Activated effector memory CD4-positive, alpha-beta T cell treated with anti-CD3 and anti-CD28 coated beads, Interleukin-2, amount 50 U/mL, for 16 hours (primary cell): ENCODE measurements around the gene GRN.

Experiments
- DNase-seq: peaks from one replicate; pipeline ENCODE4 v3.0.0-alpha.2; 2020

Gene GRN

DNA sequence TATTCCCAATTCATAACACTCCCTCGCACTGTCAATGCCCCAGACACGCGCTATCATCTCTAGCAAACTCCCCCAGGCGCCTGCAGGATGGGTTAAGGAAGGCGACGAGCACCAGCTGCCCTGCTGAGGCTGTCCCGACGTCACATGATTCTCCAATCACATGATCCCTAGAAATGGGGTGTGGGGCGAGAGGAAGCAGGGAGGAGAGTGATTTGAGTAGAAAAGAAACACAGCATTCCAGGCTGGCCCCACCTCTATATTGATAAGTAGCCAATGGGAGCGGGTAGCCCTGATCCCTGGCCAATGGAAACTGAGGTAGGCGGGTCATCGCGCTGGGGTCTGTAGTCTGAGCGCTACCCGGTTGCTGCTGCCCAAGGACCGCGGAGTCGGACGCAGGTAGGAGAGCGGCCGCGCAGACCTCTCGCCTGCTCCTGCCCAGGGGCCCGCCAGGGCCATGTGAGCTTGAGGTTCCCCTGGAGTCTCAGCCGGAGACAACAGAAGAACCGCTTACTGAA, at the start of gene GRN:
GRN (plus strand) TSS at position 364 of the 515 bp plus-strand sequence. CDS start 3,863 bp downstream, outside the sequence.
- DNase-seq: peak; percentile 94

DNA sequence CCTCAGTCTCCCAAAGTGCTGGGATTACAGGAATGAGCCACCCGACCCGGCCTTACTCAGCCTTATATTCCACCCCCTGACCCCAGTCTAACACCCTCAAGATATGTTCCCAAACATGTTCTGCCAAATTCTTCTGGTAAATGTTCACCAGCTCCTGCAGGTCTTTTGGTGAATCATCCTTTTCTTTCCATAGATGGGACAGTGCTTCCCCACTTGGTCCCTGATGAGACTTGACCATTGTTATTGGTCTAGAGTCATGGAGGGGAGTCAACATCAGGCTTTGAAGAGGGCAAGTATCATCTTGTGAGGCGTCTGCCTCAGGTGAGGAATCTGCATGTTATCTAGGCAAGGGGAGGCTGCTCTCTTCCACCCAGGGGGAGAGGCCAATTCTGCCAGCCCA, 47.1 kb upstream of the GRN start:
- DNase-seq: no peak

DNA sequence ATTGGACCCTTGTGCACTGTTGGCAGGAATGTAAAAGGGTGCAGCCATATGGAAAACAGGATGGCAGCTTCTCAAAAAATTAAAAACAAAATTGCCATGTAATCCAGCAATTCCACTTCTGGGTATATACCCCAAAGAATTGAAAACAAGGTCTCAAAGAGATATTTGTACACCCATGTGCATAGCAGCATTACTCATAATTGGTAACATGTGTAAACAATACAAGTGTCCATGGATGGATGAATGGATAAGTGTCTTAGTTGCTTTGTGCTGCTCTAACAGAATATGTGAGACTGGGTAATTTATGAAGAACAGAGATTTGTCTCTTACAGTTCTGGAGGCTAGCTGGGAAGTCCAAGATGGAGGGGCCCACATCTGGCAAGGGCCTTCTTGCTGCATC, 40.5 kb upstream of the GRN start:
- no peak for DNase-seq

DNA sequence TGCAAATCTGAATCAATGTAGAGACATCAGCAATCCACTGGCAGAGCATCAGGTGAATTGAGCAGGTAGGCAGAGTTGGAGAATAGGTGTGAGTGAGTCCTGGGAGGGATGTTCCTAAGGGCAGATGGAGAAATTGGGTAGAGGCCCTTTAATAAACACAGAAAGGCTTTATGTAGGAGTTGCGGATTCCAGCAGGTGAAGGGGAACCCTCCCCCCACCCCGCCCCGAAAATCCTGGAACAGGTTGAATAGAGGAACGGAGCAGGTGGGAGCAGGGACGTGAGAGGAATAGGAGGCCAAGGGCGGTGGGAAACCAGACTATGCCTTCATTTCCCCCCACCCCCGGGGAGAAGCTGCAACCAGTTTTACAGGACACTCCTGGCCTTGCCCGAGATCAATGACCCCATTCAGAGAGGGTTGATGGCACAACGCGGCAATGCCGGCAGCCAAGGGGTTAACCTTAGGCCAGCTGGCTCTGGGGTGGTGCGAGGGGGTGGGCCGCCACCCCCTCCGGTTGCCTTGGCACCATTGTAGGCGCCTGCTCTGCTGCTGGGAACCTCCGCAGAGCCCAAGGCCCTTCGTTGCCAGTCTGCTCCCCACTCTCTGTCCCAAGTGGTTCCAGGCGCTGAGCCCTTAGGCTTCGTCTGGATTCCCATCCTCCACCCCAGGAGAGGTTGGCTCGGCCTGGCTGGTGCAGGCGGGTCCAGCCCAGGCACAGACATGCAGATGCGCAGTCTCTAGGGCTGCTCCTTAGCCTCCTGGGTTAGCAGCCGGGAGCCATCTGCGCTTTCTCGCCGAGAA, 37.5 kb upstream of the GRN start:
- DNase-seq: no peak

DNA sequence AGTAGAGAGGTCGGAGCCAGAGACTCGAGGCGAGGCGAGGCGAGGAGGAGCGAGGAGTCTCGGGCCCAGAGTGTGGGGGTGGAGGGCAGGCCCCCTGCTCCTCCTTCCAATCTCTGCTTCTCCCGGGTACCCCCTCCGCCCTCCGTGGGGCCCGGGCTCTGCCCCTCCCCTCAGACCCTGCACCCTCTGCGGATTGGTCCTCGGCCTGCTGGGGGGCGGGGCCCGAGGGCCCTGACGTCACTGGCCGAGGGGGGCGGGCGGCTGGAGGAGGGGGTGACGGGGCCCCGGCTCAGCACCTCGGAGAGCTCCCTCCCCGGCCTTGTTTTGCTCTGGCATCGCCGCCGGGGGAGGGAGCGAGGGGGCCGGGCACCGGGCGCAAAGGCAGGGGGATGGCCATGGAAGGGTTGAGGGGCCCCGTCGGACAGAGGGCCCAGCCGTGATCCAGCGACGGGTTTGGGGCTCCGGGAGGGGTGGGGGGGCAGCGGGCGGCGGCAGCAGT, 36.7 kb upstream of the GRN start, which contains the start of gene RUNDC3A:
RUNDC3A (plus strand) TSS at position 282 of the 499 bp plus-strand sequence. CDS start 232 bp downstream, outside the sequence.
- peak; percentile 94 for DNase-seq

DNA sequence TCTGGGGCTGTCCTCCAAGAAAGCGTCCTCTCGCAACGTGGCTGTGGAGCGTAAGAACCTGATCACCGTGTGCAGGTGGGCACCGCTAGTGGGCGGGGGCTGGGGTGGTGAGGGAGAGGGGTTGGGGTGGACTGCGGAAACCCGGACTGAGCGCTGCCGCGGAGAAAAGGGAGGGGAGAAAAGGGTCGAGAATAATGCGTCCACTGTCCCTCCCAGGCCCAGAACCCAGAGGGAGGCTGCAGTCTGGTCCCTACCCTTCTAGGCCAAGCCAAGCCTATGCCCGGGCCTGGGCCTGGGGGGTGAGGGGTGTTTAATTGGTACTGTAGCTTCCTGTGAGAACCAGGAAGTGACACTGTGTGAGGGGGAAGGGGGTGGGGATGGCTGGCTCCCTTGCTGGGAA, 36.2 kb upstream of the GRN start:
- DNase-seq: no peak

DNA sequence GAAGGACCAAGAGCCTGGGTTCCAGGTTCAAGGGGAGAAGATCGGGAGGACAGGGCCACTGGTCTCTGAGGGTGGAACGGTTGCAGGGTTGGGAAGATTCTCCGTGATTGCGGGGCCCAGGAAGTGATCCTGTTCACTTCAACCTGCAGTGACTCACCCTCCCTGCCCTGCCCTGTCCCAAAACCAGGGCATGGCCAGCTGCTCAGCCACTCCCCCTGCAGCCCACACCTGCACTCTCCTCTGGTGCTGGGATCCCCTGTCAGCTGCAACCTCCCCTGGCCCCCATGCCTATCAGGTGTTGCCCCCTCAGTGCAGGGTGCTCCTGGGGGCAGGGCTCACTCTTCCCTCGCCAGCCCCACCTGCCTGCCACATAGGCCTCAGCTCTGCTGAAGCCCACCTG, 35.6 kb upstream of the GRN start:
- DNase-seq: no peak

DNA sequence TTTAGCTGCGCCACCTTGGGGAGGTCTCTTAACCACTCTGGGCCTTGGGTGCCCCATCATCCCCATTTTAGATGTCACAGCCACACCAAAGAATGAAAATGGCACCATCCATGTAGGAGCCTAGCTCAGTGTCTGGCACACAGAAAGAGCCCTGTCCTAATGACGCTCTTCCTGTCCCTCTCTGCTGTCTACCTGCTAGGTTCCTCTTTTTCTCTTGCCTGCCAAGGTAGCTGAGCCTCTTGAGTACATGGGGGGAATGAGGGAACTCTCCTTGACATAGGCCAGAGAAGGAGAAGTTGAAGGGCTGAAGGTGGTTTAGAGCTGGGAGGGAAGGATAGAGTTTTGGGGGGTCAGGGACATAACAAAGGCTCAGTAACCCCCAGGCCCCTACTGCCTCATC, 34.9 kb upstream of the GRN start:
- no peak for DNase-seq

DNA sequence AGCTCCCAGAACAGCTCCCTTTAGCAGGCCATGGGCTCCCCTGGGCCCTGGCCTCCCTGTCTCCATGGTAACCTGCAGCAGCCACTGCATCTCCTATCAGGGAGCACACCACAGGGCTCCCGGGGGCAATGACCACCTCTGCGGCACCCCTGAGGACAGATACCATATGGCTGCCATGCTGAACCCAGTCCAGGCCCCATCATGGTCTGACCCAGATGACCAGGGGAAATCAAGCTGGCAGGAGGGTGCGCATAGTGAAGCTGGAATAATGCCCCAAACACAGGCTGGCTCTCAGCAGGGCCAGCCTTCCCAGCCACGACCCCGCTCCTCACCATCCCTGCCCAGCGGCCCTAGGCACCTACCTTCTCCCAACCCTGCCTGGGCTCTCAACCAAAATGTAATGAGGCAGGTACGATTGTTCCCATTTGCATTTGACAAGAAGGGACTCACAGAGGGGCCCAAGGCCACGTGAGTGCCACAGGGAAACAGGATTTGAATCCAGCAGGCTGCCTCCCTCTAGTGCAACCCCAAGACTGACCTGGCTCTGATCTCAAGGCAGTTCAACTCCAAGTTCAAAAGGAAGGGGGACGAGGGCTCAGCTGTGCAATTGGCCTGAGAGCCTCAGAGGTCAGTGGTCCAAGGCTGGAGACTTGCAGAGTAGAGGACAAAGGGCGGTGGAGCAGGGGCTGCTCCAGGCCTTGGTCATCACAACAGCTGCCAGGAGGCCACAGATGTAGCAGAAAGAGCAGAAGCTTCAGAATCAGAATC, 34.3 kb upstream of the GRN start:
- DNase-seq: no peak

DNA sequence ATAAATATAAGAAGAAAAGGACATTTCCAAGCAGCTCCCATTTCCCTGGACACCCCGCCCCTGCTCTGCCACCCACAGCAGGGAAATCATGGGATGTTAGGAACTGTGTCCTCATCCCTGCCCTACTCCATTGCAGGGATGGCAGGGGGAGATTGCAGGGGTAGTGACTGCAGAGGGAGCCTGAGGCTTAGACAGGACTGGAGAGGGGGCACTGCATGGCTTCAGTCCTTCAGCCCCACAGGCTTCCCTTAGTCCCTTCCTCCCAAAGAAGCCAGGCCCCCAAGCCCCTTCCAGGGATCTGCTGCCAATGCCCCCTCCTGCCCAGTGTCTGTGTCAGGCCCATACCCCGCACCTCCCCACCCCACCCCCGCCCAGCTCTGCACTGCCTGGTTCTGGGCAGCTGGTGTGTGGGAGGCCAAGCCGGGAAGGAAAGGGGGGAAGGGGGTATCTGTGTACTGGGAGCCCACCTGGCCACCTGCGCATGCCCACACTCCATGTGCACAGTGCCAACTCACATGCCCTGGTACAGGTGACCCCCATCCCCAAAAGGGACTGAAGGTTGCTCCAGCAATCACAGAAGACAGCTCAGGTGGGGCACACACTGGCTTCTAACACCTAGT, 33.4 kb upstream of the GRN start:
- no peak for DNase-seq

DNA sequence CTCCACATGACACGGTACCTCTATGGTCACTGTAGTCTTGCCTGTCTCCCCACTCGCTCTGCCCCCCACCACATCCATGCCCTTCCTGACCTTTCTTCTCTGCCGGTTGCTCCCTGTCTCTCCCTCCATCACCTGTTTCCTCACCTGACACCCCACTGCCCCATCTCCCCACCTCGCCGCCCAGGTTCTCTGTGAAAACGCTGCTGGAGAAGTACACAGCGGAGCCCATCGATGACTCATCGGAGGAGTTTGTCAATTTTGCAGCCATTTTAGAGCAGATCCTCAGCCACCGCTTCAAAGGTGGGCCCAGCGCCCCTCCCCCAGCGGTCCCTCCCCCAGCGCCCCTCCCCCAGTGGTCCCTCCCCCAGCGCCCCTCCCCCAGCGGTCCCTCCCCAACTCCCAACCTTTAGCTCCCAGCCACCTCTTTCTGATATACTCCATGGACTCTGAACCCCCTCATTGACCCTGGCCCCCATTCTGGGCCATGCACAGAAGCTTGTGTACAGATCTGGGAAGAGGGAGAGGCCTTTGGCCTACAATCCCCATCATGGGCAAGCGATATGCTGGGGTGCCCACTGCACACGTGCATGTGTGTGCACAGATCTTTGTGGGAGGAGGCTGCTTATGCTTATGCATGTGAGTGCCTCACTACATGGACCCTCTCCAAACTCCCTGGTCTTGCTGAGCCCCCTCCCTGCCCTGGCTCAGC, 32.6 kb upstream of the GRN start:
- no peak for DNase-seq

DNA sequence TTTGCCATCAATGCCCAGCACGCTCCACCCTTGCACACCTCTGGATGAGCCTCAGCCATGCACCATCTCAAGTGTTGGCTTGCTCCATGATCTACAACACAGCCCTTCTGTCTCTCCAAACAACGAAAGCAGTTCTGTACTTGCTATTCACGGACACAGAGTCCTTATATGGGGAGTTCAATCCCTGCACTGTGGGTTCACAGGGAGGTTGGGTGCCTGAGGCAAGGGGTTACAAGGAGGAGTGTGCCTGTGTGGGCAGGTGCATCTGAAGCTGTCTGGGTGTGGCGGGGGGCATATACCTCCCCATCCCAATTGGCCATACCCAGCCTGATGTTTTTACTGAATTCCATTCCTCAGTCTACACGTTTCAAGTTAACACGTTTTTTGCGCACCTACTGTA, 31.1 kb upstream of the GRN start:
- no peak for DNase-seq

DNA sequence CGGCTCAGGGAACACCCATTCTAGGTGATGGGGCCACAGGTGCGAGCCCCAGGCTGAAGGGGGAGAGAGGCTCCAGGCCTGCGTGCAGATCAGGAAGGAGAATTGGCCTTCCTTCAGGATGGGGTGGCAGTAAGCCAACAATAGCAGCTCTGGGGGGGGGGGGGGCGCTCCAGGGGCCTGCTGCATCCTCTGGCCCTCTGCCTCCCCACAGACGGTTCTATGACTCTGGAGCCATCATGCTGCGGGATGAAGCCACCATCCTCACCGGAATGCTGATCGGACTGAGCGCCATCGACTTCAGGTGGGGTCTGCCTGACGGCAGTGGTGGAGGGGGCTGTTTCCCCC, 30.6 kb upstream of the GRN start:
- no peak for DNase-seq

DNA sequence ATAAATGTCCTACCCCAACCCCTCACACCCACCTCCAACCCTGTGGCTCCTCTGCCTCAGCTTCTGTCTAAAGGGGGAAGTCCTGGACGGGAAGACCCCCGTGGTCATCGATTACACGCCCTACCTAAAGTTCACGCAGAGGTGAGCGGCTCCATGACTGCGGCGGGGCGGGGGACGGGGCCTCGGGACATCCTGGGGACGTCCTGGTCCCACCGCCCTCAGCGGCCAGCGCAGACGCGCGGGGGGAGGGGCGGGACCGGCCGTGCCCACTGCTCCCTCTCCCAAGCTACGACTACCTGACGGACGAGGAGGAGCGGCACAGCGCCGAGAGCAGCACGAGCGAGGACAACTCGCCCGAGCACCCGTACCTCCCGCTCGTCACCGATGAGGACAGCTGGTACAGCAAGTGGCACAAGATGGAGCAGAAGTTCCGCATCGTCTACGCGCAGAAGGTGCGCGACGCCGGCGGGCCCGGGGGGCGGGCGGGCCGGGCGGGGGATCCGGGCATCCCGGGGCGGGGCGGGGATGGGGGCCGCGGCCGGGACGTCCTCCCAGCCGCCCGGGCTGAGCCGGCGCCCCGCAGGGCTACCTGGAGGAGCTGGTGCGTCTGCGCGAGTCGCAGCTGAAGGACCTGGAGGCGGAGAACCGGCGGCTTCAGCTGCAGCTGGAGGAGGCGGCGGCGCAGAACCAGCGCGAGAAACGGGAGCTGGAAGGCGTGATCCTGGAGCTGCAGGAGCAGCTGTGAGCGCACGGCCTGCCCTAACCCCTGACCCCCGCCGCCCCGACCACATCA, 30.0 kb upstream of the GRN start:
- peak; percentile 78 for DNase-seq

DNA sequence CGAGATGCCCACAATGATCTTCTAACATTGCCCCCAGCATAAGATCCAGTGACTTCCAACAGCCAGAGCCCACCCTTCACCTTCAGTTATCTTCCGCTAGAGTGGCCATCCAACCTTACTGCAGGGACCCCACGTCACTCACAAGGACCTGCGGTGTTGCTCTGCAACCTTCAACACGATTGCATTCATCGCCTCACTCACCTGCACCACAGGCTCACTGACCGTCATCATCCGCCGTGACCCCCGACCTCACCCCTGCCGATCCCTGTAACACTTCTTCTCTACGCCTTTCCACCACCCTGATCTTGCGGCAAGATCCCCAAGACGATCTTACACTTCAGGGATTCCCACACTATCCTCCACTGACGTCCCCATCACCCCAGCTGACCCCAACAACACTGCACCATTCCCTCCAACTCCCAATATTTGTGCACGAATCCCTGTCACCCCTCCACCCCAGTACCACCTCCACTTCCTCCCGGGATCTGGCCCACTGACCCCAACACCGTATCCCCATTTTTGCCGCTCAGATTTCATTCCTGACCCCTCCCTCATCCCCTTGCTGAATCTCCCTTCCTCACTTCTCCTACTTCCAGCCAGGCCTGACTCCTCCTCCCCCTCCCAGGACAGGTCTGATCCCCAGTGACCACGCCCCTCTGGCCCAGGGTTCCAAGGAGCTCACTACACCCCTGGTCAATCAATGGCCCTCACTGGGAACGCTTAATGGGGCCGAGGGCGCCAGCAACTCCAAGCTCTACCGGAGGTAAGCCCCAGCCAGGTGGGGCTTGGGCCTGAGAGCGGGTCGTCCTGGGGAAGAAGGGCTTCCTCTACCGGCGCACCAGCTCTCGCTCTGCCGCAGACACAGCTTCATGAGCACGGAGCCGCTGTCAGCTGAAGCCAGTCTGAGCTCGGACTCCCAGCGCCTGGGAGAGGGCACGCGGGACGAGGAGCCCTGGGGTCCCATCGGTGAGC, 29.1 kb upstream of the GRN start:
- DNase-seq: no peak

DNA sequence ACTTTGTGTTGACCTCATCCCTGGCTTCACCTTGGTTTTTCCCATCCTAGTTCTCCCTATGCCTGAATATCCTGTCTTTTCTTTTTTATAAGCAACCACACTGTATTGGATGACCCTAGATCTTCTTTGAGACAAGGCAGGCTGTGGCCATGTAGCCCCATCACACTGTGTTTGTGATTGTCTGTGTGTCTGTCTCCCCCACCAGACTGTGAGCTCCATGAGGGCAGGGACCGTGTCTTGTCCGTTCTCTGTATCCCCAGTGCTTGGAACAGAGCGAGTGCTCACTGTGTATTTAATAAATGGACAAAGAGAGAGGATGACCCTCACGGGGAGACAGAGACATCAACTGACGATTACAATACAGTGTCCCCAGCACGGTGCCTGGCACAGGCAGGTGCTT, 27.6 kb upstream of the GRN start:
- DNase-seq: no peak

DNA sequence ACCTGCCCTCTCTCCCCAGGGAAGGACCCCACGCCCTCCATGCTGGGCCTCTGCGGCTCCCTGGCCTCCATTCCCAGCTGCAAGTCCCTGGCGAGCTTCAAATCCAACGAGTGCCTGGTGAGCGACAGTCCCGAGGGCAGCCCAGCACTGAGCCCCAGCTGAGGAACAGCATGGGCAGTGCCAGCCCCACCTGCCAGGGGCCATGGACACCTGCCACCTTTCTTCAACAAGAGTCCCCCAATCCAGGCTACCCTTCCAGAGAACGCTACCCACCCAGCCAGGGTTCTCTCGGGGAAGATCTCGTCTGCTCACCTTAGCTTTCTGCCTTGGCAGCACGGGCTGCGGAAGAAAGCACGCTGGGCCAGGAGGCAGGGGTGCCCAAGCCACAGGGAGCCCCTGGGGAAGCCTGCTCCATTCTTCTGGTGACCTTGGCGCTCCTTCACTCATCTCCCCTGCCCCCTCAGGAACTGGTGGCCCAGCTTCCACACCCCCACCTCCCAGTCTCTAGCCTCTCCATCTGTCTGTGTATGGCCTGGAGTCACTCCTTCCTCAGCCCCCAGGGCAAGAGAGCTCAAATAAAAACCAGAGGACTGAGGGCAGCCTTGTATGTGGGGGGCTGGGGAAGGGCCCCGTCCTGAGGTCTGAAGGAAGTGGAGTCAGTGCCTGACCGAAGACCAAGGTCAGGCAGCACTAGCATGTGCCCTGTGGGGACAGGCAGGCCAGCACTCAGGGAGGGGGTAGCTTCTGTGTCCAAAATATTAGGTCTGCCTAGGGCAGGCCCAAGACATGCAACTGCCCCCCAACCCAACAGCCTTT, 26.8 kb upstream of the GRN start:
- no peak for DNase-seq

DNA sequence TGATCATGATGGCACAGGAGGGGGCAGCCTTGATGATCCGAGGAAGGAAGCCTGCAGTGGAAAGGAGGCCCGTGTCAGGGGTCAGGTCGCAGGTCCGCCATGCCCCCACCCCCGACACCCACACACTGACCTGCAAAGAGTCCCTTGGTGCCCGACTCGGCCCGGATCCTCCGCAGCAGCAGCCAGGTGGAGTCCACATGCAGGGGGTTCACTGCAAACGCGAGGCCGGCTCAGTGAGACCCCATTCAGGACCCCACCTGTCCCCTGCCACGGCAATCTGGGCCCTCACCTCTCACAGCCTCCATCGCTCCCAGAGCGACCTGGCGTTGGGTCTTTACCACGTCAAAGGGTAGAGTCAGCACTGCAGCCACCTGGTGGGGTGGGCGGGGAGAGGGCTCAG, 25.0 kb upstream of the GRN start:
- DNase-seq: no peak

DNA sequence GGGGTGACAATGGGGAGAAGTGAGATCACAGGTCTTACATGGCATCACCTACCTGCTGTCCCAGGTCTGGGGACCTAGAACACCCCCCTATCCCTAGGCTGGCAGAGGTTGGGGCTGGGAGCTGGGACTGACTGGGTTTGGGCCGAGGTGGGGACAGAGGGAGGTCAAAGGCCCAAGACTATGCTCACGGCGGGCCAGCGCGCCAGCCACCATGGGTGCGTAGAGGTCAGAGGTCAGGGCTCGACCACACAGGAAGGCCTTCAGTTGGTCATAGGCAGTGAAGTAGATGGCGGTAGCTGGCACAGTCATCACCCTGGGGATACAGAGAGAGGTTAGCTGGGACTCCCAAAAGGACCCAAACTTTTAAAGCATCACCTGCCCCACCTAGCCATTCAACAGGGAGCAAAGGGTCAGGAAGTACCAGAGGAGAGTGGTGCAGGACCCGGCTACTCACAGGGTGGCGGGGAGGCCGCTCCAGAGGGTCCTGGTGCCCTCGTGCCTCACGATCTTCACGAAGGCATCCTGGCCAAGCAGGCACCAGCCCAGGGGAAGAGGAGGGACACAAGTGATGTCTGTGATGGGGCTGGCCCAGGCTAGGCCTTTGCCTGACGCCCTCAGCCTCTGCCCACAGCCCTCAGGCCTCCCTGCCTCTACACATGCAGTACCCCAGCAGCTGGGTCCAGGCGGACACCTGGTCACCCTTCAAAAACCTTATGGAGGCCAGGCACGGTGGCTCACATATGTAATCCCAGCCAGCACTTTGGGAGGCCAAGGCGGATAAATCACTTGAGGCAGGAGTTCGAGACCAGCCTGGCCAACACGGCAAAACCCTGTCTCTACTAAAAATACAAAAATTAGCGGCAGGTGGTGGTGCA, 23.6 kb upstream of the GRN start:
- no peak for DNase-seq
